GM21825 (cell line): ENCODE data around the gene ATP6V1E1.
"Not testable (repeated sequence)": the region's sequence is repeated elsewhere in the genome, so short reads cannot be mapped to it uniquely, and the experiment has no call there.

Source experiments
- ATAC-seq: cut with Tn5 transposase; IDR thresholded peaks from one replicate; pipeline ENCODE4 v1.9.1; 2021; ENCODE audit warnings: mild to moderate bottlenecking, moderate library complexity; ENCODE audit not compliant: unreplicated experiment

ATP6V1E1 gene

DNA sequence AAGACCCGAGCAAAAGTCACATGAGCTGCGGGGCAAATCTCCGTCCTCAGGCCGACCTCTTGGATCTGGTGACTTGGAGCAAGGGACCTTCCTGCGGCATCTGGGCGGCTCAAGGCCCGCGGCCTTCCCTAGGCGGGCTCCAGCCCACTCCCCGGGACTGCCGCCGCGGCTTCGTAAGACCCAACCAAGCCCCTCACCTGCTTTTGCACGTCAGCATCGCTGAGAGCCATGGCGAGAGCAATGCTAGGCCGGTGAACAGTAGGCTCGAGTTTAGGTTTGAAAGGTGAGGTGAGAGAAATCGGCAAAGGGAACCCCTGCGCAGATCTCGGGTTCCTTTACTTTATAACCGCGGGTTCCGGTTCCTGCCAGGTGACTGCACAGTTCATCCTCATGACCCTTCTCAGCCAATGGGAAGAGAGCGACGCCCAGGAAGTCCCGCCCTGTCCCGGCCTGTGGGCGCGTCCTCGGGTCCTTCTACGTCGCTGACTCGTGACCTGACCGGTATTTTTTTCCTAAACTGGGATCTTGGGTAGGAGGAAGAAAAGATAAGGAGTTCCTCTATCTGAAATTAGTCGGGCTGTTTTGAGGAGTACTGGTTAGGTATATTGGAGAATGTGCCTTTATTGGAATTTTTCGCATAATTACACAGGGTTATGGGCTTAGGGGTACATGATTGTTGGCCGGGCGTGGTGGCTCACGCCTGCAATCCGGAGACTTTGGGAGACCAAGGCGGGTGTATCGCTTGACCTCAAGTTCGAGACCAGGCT, at the start of gene ATP6V1E1:
ATP6V1E1 (minus strand) TSS at position 344 of the 767 bp plus-strand sequence; CDS start at position 230, 114 bp downstream.
- peak; percentile 98 for ATAC-seq

DNA sequence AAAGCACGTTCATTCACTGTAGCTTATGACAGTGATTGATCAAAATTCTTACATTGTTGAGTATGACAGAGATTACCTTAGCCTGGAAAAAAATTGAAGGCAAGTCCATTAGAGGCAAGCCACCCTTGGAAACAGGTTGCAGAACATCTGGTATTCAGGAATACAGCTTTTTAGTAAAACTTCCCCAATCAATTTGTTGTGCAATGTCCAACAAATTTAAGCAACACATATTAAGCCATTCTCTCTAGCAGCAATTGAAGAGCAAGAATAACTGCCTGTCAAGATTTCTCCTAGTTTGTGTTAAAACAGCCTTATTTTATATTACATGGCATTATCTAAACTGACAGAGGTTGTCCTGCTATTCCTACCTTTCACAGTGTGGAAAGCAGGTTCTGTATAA, 47.0 kb upstream of the ATP6V1E1 start:
- ATAC-seq = no peak

DNA sequence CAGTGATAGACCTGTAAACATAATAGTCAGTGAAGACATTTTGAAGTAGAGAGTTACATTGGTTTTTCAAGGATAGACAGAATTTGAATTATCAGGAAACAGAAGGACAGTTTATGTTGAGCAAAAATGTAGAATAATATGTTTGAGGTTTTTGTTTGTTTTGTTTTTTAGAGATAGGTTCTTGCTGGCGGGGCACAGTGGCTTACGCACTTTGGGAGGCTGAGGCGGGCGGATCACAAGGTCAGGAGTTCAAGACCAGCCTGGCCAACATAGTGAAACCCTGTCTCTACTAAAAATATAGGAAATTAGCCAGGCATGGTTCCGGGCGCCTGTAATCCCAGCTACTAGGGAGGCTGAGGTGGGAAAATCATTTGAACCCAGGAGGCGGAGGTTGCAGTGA, 45.6 kb upstream of the ATP6V1E1 start:
- no peak for ATAC-seq

GRCh38 chr22:17672417-17672991, 44.0 kb upstream of the ATP6V1E1 start:
- no peak for ATAC-seq

GRCh38 chr22:17671521-17672092, 43.1 kb upstream of the ATP6V1E1 start:
- ATAC-seq = not testable (repeated sequence)

- ATAC-seq = no peak
Observed at GRCh38 chr22:17665854-17666253, 37.3 kb upstream of the ATP6V1E1 start.

DNA sequence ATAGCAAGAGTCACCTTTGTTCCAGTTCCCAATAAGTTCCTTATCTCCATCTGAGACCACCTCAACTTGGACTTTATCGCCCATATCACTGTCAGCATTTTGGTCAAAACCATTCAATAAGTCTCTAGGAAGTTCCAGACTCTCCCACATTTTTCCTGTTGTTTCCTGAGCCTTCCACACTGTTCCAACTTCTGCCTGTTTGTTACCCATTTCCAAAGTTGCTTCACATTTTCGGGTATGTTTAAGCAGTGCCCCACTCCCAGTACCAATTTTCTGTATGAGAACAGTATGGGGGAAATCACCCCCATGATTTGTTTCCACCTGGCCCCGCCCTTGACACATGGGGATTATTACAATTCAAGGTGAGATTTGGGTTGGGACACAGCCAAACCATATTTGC, 36.7 kb upstream of the ATP6V1E1 start:
- ATAC-seq = no peak

DNA sequence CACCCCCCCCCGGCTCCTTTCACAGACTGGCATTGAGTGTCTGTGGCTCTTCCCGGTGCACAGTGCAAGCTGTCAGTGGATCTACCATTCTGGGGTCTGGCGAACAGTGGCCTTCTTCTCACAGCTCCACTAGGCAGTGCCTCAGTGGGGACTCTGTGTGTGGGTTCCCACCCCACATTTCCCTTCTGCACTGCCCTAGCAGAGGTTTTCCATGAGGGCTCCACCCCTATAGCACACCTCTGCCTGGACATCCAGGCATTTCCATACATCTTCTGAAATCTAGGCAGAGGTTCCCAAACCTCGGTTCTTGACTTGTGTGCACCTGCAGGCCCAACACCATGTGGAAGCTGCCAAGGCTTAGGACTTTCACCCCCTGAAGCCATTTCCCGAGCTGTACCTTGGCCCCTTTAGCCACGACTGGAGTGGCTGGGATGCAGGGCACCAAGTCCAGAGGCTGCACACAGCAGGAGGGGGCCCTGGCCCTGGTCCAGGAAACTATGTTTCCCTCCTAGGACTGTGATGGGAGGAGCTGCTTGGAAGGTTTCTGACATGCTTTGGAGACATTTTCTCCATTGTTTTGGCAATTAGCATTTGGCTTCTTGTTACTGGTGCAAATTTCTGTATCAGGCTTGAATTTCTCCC, 36.0 kb upstream of the ATP6V1E1 start:
- no peak for ATAC-seq

DNA sequence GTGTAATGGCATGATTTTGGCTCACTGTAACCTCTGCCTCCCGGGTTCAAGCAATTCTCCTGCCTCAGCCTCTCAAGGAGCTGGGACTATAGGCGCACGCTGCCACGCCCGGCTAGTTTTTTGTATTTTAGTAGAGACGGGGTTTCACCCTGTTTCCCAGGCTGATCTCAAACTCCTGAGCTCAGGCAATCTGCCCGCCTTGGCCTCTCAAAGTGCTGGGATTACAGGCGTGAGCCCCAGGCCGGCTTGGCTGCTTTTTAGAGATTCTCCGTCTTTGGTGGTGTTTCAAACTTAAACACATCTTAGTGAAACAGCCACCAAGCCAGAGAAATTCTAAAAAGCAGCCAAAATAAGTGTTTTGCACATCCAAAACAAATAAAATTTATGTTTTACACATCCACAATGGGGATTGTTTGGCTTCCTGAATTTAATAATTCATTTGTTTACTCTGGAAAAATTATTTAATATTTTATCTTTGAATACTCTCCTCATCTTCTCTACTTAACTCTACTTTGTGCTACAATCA, 28.4 kb upstream of the ATP6V1E1 start:
- ATAC-seq = no peak

- ATAC-seq = no peak
Observed at GRCh38 chr22:17655289-17655688, 26.7 kb upstream of the ATP6V1E1 start.

GRCh38 chr22:17648569-17648968, 20.0 kb upstream of the ATP6V1E1 start:
- ATAC-seq = no peak

- no peak for ATAC-seq
Observed at GRCh38 chr22:17647991-17648390, 19.4 kb upstream of the ATP6V1E1 start.

- ATAC-seq = no peak
Observed at GRCh38 chr22:17647452-17647851, 18.9 kb upstream of the ATP6V1E1 start.

- not testable (repeated sequence) for ATAC-seq
Observed at GRCh38 chr22:17642357-17642756, 13.8 kb upstream of the ATP6V1E1 start.

GRCh38 chr22:17641269-17641668, 12.7 kb upstream of the ATP6V1E1 start:
- no peak for ATAC-seq

- ATAC-seq = peak; percentile 36
Observed at GRCh38 chr22:17639247-17639741, 10.7 kb upstream of the ATP6V1E1 start.

GRCh38 chr22:17638432-17639246, 10.1 kb upstream of the ATP6V1E1 start, which contains the start of gene BCL2L13:
Gene BCL2L13, plus strand, starts transcription at chr22:17638757. Its CDS starts 16,955 bp downstream, at chr22:17655712.
- peak; percentile 80 for ATAC-seq

DNA sequence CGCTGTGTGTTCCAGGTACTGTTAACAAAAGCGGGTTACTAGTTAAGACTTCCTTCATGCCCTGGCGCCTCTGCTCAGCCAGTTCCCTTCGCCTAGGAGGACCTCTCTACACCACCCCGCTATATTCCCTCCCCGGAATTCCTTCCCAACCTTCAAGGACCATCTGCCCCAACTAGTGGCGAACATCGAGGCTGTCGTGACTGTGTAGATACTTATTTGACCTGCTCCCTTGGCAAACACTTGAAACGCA, 9.6 kb upstream of the ATP6V1E1 start:
- peak; percentile 24 for ATAC-seq

GRCh38 chr22:17637490-17638181, 9.1 kb upstream of the ATP6V1E1 start:
- no peak for ATAC-seq

- not testable (repeated sequence) for ATAC-seq
Observed at GRCh38 chr22:17636850-17637249, 8.3 kb upstream of the ATP6V1E1 start.
